C4-2B (cell line): ENCODE results near the gene KCTD11.

Experiments used
- CTCF ChIP-seq: fragments of 450-650 bp; conservative IDR thresholded peaks from 2 replicates; pipeline ENCODE4 v1.5.1; 2017; ENCODE audit warnings: mild to moderate bottlenecking
- ZFX ChIP-seq: fragments of 450-650 bp; IDR thresholded peaks from 2 replicates; pipeline ENCODE4 v1.6.1; 2017

GRCh38 chr17:7314719-7315569 is 37.0 kb upstream of the KCTD11 start, which contains the start of gene GPS2:
- TF ChIP-seq CTCF (no peak), ZFX (peak; percentile 75; the same call in 1 of the 2 replicates)
